ENCODE results near the gene SERTAD3.

Gene SERTAD3

DNA sequence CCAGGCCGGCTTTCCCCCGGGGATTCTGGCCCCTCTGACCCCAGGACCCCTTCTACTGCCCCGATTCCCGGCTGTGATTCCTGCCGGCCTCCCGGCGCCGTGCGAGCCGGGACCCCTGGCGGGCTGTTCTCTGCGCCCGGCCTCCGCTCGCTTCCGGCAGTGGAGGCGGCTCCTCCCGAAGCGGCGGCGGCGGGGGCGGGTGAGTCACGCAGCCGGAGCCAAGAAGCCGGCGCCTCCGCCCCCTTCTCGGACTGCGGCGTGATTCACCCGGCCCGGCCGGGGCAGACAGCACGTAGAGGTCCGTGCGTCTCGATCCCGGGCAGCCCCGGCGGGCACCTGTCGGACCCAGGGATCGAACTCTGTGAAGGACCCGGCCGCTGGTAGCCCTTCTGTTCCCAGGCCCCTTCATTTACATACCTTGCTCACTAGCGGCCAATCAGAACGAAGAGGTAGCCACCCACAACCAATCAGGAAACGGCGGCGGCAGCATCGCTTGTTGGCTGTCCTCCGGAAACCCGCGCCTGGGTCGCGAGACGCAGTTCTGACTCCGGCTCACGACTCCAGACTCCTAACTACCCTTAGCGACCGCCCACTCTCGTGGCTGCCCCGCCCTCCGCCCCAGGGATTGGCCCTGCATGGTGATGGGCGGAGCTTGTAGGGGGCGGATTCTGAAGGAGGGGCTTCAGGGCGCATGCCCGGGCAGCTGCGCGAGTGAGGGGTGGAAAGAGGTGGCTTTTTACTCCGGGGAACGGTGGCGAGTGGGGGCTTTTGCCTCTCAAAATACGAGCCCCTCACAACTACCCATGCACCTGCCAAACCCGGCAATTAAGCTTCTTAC lies 18.5 kb downstream of the SERTAD3 start, which contains the start of gene SERTAD1:
TSS of gene SERTAD1 (minus strand) at position 543 of the 838 bp plus-strand sequence. CDS start 2,446 bp downstream, outside the sequence.
- peak; percentile 100 for DNase-seq (ENCODE audit: low spot score)

GRCh38 chr19:40424637-40425449 lies 19.3 kb downstream of the SERTAD3 start:
- DNase-seq (ENCODE audit: low spot score), result no peak

GRCh38 chr19:40423938-40424337 lies 20.2 kb downstream of the SERTAD3 start:
- no peak for DNase-seq (ENCODE audit: low spot score)

GRCh38 chr19:40422748-40423566 lies 21.2 kb downstream of the SERTAD3 start:
- DNase-seq (ENCODE audit: low spot score), result no peak

DNA sequence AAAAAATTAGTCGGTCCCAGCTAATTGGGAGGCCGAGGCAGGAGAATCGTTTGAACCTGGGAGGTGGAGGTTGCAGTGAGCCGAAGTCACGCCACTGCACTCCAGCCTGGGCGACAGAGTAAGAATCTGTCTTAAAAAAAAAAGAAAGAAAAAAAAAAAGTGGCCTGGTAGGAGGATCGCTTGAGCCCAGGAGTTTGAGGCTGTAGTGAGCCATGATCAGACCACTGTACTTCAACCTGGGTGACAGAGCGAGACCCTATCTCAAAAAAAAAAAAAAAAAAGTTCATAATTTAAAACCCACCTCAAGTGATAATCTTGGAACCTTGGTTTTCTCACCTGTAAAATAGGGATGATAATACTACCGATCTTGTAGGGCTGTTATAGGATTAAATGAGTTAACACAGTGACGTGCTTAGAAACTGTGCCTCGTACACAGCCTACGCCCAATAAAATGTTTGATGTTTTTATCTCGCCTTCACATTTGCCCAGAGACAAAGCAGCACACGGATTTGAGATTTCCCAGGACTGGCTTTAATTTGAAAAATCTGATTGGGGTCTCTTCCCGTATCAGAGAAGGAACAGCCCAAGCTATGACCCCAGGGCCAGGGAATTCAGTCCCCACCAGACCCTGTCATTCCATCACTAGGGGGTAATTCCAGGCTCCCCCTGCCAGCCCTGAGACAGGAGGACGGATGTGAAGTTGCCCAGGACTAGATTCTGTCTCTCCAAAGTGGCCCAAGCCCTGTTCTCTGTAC lies 22.0 kb downstream of the SERTAD3 start:
- DNase-seq (ENCODE audit: low spot score), result no peak

DNA sequence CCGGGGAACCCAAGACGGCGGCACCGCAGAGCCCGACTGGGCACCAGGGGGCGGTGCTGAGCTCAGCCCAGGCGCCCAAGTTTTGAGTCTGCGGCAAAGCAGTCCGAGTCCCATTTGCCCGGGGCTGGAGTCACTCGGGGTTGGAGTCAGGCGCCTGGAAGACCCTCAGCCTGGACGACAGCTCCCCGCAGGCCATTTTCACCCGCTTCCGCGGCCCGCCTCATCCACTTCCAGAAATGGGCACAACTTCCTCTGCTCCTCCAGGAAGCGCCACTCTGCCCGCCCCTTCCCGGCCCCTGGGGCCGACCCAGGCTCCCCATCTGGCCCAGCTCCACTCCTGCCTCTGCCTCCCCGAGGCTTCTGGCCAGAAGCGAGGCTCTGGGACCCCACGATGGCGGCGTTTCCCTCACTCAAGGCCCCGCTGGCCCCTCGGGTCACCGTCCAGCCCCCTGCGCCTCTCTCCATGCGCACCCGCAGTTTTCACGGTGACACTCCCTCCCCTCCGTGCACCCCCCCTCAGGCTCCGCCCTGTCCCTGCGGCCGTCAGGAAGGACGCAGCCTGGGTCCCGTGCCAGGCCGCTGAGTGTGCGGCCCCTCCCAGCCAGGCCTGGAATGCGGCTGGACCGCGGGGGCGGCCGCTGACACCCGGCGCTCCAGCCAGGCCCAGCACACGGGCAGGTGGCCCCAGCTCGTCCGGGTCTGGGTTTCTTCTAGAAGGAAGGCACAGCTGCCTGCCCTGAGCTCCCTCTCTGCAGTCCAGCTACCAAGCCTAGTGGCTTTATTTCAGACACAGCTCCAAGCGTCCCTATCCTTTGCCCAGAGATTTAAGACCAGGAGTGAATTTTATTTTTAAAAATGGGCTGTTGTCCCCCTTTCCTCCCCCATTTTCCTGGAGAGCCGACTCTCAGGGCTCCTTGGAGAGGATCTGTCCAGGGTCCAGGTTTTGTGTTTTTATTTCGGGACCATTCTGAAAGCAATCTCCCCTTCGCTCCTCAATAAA lies 23.1 kb downstream of the SERTAD3 start:
- peak; percentile 77 for DNase-seq (ENCODE audit: low spot score)

- no peak for DNase-seq (ENCODE audit: low spot score)
Measured at GRCh38 chr19:40420451-40420765, 23.7 kb downstream of the SERTAD3 start.

GRCh38 chr19:40419780-40420179 lies 24.4 kb downstream of the SERTAD3 start:
- no peak for DNase-seq (ENCODE audit: low spot score)

GRCh38 chr19:40419066-40419612 lies 25.0 kb downstream of the SERTAD3 start:
- DNase-seq (ENCODE audit: low spot score), result no peak

GRCh38 chr19:40418040-40418439 lies 26.1 kb downstream of the SERTAD3 start:
- no peak for DNase-seq (ENCODE audit: low spot score)

GRCh38 chr19:40417643-40417981 lies 26.5 kb downstream of the SERTAD3 start:
- DNase-seq (ENCODE audit: low spot score), result no peak

GRCh38 chr19:40416918-40417642 lies 27.1 kb downstream of the SERTAD3 start:
- peak; percentile 18 for DNase-seq (ENCODE audit: low spot score)

DNA sequence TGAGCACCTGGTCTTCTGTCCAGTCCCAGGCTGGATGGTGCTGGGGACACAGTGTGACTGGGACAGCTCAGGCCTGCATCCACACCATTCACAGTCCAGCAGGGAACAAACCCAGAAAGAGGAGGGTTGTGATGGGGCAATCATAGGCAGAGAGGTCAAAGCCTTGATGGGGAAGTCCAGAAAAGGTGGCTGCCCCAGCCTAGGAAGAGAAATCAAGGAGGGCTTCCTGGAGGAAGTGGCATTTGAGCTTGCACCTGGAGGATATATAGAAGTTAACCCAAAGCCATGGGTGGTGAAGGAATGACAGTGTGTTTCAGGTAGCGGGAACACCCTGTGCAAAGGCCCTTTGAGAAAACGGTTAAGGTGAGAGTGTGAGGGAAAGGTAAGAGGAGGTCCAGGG lies 28.4 kb downstream of the SERTAD3 start:
- DNase-seq (ENCODE audit: low spot score), result no peak

GRCh38 chr19:40414542-40415535 lies 29.3 kb downstream of the SERTAD3 start:
- DNase-seq (ENCODE audit: low spot score), result no peak

DNA sequence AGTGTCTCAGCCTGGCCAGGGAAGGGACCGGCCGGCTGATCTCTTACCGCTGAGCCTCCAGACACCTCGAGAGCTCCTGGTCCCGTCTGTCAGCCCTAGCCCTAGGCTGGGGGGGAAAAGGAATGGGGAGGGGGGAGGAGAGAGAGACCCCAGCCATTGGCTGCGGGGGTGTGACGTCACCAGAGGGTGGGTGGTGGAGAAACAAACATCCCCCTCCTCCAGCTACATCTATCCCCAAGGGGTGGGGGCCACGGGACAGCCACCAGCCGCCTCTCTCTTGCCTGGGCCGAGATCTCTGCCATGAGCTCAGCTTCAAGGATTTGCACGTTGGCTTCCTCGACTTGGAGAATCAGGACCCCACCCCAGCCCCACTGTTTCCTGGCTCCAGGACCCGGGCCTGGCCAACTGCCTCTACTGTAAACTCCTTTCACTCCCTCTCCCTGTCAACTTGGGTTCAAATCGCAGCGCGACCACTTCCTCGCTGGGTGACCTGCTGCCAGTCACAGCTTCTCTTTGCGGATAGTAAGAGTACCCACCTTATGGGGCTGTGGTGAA lies 30.8 kb downstream of the SERTAD3 start, which contains the start of gene PRX:
TSS of gene PRX (minus strand) at position 88 of the 555 bp plus-strand sequence. CDS start 5,446 bp downstream, outside the sequence.
- DNase-seq (ENCODE audit: low spot score), result no peak

- no peak for DNase-seq (ENCODE audit: low spot score)
Measured at GRCh38 chr19:40412866-40413265, 31.3 kb downstream of the SERTAD3 start.

GRCh38 chr19:40411958-40412499 lies 32.1 kb downstream of the SERTAD3 start:
- no peak for DNase-seq (ENCODE audit: low spot score)

Data from activated CD4-positive, alpha-beta T cell treated with anti-CD3 and anti-CD28 coated beads, Interleukin-2, Interleukin-4, amounts not matched to agents 100 ng/mL and 50 ng/mL, durations not matched to agents 16 hours and 8 hours (primary cell).